D341Med (cell line): ENCODE results near the gene TXNDC15.
"Not testable (repeated sequence)": the region's sequence is repeated elsewhere in the genome, so short reads cannot be mapped to it uniquely, and the experiment has no call there.

ENCODE experiments used
- DNase-seq: peaks from one replicate; pipeline ENCODE4 v3.0.0; 2012; ENCODE audit warnings: low spot score

TXNDC15 gene, protein sequence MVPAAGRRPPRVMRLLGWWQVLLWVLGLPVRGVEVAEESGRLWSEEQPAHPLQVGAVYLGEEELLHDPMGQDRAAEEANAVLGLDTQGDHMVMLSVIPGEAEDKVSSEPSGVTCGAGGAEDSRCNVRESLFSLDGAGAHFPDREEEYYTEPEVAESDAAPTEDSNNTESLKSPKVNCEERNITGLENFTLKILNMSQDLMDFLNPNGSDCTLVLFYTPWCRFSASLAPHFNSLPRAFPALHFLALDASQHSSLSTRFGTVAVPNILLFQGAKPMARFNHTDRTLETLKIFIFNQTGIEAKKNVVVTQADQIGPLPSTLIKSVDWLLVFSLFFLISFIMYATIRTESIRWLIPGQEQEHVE

DNA sequence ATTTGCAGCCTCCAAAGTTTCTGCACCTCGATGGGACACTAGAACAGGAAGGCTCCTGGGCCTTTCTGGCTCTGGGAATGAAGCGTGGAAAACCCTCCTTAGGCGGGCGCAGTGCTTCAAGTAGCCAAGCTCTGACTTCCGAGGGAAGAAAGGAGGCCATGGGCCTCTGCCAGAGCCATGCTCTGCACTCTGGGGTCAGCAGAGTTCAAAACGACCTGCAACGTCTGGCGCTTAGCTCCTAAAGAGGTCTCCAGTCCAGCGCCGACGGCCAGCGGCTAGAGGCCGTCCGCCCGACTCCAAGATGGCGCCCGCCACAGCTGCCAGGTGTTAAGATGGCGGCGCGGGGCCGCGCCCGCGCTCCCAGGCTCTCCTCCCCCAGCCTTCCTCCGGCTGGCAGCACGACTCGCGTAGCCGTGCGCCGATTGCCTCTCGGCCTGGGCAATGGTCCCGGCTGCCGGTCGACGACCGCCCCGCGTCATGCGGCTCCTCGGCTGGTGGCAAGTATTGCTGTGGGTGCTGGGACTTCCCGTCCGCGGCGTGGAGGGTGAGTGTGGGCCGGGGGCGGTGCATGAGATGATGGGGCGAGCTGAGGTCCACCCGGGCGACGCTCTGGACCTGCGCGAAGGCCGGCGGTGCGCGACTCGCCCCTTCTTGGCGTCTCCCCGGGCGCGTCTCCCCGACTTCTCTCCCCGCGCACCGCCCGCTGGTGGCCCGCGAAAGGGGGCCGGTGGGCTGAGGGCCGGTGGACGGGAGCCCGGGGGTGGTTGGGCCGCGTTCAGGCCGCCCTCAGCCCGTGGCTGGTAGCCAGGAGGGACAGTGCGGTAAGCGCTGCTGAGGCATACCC, at the start of gene TXNDC15:
Gene TXNDC15, plus strand, starts transcription at position 385 of the 844 bp plus-strand sequence. Its CDS starts 57 bp downstream, at position 442.
- peak; percentile 93 for DNase-seq

DNA sequence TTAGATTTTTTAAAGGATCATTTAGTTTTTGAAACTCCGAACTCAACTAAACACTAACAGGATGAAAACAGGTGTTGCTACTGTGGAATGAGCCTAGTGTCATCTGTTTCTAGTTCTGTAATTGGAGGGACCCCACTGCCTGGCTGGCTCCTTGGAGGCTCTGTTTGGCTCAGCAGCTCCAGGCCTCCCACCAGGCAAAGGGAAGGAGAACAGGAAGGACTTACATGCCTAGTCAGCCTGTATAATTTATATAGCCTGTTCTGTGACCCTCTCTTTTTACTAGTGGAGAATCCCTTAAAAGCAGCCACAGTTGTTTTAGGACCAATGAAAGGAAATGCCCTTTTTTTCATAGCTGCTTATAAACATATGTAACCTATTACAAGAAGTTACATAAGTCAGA, 49.5 kb upstream of the TXNDC15 start:
- DNase-seq: no peak

DNA sequence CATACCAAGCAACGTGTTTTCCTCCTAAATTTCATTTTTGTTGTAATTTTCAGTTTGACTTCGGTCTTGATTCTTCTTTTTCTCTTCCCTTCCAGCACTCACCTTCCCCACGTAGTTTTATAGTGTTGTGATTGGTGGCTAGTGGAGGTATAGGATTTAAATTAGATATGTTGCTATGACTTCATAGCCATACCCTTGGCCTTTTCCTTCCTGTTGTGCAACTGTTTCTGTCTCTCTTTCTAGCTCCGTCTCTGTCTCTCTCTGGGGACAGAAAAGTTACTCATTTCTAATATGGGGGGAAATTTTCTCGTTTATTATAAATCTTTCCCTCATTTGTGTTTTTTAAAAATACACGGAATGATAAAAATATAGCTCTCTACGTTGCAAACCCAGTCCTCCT, 49.0 kb upstream of the TXNDC15 start:
- no peak for DNase-seq

DNA sequence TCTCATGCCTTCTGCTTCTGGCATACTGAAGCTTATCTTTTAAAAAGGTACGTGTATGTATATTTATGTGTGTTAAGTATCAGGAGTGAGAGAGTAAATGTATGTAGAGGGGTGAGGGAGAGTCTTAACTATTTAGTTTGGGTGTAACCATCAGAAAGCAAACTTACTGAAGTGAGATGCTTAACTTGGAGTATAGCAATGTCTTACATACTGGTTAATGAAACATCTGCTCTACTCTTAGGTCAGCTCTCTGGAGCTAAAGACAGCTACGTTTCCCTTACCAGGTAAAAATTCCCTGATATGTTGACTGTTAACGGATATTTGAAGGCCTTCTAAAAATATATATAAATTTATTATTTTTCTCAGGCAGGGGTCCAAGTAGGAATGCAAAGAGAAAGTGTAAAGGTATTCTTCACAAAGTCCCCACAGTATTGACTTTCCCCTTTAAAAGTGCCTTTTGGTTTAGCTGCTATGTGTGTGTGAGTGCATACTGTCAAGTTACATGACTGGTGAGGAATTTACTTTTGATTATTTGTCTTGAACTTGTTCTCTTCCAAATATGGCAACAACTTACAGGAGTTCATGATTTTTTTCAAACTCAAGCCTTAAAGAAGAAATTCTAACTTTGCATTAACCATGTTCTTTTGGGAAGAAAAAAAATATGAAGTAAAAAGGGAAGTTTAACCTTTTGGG, 40.7 kb upstream of the TXNDC15 start:
- DNase-seq: no peak

DNA sequence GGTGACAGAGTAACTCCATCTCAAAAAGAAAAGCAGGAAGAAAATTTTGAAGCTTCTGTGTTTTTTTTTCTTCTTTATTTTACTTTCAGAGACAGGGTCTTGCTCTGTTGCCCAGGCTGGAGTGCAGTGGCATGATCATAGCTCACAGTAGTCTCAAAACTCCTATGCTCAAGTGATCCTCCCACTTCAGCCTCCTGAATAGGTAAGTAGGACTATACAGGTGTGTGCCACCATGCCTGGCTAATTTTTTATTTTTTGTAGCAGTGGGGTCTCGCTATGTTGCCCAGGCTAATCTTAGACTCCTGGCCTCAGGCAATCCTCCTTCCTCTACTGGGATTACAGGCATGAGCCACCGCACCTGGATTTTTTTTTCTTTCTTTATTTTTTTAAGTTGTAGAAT, 38.5 kb upstream of the TXNDC15 start:
- DNase-seq: no peak

DNA sequence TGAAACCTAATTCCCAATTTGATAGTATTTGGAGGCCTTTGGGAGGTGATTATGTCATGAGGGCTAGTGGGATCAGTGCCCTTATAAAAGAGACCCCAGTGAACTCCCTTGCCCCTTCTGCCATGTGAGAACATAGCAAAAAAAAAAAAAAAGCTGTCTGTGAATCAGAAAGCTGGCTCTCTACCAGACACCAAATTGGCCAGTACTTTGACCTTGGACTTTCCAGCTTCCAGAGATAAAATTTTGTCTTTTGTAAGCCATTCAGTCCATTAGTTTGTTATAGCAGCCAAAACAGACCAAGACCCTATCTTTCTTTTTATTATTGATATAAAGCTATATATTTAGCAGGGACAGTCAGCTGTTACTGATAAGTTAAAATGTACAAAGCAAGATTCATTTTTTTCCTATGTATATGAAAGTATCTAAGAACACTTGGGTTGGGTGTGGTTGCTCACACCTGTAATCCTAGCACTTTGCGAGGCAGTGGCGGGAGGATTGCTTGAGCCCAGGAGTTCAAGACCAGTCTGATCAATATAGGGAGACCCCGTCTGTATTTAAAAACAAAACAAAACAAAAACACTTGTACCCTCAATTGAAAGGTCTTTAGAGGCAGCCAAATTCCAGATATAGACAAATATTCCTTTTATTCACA, 36.5 kb upstream of the TXNDC15 start:
- no peak for DNase-seq

DNA sequence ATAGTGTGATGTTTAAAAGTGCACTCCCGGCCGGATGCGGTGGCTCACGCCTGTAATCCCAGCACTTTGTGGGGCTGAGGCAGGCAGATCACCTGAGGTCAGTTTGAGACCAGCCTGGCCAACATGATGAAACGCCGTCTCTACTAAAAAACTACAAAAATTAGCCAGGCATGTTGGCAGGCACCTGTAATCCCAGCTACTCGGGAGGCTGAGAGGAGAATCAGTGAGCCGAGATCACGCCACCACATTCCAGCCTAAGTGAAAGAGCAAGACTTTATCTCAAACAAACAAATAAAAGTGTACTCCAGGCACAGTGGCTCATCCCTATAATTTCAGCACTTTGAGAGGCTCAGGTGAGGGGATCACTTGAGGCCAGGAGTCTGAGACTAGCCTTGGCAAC, 35.8 kb upstream of the TXNDC15 start:
- not testable (repeated sequence) for DNase-seq

DNA sequence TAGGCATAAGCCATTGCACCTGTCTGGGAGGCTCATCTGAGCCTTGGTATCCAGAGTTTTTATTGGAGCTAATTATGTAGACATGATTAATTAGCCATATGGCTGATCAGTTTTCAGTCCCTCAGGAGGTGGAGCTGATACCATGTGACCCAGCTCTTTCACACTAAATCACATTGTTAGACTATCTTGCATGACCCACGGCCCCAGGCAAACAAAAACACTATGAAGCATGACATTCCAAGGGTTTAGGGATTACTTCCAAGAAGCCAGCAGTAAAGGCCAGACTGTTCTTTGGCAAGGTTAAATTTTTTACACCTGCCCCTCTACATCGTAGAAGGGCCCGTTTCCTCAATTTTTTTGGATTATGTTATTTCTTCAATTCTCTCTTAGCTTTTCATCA, 33.4 kb upstream of the TXNDC15 start:
- DNase-seq: no peak

DNA sequence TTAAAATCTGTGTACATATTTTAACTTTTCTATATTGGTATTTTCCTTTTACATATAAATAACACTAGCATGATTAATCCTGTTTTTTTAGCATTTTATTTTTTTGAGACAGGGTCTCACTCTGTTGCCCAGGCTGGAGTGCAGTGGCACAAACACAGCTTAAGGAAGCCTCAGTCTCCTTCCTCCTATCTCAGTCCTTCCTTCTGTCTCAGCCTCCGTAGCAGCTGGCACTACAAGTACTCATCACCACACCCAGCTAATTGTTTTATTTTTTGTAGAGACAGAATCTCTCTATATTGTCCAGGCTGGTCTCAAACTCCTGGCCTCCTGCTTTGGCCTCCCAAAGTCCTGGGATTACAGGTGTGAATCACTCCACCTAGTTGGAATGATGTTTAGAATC, 29.9 kb upstream of the TXNDC15 start:
- DNase-seq: no peak

DNA sequence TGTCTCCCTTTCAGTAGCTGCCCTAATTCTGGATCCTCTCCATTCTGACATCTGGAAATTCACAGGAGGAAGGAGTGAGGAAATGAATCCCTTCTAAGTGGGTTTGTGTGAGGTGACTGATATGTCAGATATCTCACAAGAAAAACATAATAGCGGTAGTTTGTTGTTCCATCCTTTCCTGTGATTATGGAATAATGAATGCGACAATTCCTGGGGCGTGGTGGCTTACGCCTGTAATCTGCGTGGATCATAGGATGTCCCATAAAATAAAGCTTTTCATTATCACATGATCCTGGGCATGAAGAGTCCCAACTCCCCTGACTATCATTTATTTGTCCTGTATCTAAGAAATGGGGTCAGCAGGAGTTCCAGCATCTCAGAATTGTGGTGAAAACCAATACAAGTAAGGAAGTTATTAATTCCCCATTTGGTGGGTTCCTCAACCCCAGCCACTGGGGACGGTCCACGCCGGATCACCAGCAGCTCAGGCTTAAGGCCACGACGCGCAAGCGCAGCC, 28.8 kb upstream of the TXNDC15 start:
- no peak for DNase-seq

DNA sequence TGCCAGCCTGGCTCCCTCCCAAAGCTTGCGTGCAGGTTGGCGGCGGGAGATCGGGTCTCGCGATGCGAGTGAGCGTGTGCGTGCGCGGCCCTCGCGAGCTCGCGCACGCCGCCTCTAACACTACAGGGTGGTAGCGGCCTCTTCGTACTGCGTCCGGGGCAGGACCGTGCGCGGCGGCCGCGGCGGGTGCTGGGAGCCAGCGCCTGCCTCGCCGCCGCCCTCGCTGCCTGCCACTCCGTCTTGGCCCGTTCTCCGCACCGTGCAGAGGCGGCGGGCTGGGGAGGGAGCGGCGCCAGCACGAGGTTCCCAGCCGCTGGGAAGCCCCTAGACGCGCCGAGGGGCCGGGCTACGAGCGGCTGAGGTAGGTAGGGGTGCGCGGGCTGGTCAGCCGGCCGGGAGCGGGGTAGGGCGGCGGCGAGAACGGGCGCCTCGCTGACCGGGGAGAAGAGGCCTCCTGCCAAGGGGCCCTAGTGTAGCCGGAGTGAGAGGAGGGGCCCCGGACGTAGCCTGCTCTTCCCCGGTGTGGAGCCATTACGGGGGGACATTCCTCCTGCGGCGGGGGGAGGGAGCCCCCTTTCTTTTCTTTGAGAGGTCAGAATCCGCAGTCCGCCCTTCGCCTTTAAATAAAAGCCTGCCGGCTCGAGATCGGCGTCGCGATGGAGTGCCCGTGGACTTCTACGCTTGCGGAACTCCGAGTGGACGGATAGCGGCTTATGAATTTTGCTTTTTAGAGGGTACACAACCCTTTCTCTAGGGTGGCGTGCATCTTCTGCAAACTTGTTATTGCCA, 28.1 kb upstream of the TXNDC15 start, which contains the start of gene C5orf24:
Gene C5orf24, plus strand, starts transcription at position 117 of the 789 bp plus-strand sequence. CDS start 8,933 bp downstream, outside the sequence.
- DNase-seq: peak; percentile 95

DNA sequence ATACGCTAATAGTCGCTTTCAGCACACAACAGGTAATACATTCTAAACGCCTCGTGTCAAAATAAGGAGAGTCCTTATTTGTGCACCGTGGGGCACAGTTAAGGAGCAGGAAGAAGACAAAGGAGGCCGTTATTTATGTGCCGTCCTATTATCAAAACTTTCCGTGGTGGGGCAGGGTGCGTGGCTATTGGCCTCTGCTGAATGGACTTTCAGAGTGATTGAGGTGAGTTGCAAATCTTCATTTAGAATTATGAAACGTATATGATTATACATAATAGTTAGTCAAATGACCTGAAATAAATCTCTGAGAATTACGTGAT, 27.6 kb upstream of the TXNDC15 start:
- DNase-seq: peak; percentile 27

DNA sequence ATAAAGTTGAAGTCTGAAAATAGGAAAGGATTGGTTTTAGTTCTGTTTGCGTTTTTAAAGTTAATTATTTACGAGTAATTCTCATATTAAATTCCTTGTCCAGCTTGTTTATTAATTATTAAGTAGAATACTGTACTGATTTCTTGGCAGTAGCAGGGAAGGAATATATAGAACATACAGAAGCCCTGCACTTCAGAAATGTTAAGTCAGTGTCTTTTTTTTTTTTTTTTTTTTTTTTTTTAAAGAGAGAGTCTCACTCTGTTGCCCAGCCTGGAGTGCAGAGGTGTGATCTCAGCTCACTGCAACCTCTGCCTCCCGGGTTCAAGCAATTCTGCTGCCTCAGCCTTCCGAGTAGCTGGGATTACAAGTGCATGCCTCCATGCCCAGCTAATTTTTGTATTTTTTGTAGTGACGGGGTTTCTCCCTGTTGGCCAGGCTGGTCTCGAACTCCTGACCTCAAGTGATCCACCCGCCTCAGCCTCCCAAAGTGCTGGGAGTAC, 24.7 kb upstream of the TXNDC15 start:
- not testable (repeated sequence) for DNase-seq

DNA sequence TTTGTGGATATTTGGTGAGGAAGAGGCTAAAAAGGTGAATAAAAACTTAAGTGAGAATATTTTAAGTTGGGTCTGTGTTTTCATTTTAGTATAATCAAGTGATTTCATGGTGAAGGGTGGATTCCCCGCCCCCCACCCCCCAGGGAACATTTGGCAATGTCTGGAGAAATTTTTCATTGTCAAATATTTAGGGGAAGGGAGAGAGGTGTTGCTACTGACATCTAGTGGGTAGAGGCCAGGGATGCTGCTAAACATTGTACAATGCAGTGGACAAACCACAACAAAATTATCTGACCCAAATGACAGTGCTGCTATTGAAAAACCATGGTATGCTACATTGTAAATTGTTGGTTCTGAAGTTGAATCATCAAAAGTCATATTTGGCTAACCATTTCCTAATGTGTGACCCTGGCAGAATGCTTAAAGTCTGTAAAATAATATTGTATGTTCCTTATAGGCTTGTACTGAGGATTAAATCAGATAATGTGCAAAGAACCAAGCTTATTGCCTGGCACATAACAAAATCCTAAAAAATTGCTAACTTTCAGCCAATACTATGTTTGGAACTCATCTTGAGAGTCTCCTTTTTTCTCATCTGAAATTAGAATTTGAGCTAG, 22.8 kb upstream of the TXNDC15 start:
- DNase-seq: no peak

DNA sequence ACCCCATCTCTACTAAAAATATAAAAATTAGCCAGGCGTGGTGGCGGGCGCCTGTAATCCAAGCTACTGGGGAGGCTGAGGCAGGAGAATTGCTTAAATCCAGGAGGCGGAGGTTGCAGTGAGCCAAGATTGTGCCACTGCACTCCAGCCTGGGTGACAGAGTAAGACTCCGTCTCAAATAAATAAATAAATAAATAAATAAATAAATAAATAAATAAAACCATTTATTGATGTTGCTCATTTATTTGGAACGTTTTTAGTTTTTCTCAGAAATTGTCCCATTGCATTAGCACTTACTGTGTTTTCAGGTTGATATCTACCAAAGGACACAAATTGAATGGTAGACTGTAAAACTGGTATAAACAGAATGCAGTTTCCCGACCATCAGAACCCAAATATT, 17.7 kb upstream of the TXNDC15 start:
- DNase-seq: not testable (repeated sequence)

DNA sequence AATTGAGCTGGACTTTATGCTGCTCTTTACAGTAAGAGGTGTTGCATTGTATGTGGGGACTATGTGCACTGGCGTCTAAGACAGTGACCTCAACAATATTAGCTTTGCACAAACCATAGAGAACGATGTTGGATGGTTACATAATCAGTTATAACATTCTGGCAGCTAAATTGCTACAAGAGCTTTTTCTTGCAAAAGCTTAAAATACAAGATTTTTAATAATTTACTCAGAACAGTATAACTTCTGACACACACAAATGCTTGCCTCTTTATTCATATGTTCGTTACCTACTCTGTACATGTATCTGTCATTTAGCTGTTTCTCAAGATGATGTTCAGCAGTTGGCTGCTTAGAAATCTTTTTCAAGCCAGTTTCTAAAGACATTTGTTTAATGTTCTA, 16.8 kb upstream of the TXNDC15 start:
- DNase-seq: no peak

DNA sequence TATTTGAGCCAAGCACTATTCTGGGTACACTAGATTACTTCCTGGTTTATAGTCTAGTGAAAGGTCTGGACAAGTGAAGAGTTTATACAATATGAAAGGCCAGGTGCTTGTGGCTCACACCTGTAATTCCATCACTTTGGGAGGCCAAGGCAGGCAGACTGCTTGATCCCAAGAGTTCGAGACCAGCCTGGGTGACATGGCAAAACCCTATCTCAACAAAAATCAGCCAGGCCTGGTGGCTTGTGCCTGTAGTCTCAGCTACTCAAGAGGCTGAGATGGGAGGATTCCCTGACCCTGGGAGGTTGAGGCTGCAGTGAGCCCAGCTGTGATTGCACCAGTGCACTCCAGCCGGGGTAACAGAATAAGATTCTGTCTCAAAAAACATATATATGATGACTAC, 9.5 kb upstream of the TXNDC15 start:
- DNase-seq: no peak

DNA sequence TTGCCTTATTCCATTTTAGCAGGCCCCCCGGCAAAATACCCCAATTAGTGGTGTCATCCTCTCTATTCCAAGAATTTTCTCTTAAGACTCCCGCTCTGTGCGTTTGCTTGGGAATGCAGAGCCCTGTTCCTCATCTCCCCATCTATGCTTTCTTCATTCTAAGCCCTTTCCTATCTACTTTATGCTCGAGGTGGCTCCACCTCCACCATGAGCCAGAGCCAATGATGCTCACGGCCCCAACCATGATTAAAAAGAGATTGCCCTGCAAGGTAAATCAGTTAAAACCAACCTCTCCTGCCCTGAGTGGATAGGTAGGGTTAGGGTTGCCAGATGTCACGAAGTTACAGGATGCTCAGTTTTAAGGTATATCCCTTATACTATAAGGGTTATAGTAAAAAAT, 677 bp upstream of the TXNDC15 start:
- DNase-seq: peak; percentile 43

DNA sequence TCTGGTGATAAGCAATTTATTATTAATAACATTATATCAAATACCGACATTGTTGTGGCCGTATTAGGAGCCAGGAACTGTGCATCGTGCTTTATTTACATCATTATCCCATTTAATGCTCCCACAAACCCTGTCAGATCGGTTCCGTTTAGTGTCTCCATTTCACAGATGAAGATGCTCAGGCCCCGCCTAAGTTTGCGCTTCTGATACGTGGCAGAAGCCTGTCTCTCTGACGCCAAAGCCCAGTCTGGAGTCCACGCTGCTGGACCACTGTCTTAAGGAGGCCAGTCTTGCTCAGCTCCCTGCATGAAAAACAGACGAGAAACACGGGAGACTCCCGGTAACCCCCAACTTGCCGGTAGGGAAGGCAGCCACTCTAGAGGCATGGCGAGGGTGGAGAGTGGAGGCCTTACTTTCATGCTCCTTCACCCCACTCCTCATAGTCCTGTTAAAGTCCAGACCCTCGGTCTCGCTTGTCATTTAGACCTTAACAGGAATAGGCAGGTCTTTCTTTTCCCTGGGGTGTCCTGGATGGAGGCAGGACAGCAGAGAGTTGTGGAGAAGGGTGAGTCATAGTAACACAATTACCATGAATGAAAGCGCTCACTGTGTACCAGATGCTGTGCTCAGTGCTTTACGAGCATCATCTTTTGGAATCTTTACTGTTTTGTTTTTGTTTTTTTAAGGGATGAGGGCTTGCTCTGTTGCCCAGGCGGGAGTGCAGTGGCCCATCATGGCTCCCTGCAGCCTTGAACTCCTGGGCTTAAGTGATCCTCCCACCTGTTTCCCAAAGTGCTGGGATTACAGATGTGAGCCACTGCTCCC, 872 bp downstream of the TXNDC15 start:
- DNase-seq: peak; percentile 49

DNA sequence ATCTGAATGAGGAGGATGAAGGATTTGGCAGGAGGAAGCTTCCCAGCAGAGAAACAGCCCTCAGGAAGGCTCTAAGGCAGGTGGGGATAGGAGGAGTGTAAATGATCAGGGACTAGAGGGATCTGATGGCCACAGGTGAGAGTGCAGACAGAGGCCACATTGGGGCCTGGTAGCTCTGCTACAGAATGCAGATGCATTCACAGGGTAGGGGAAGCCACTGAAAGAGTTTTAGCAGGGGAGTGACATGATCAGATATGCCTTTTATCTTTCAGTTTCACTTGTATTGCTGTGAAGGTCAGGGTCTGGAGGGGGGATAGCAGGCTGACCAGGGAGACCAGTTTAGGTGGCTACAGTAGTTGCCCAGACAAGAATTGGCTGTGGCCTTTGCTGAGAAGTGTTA, 3.0 kb downstream of the TXNDC15 start:
- no peak for DNase-seq
